Thoracic aorta (tissue), 2 donors: ENCODE results near the gene GNGT2. TPM values are rescaled to one million over a fixed set of nuclear protein-coding genes. Genes with fewer than 3 reads are reported as not detected.

Experiments
- ATAC-seq: fragments of 150-250 bp; one replicate; pipeline ENCODE4 v1.8.0; 2017; ENCODE audit warnings: low read depth; ENCODE audit not compliant: insufficient number of reproducible peaks, low FRiP score
- DNase-seq: peaks from one replicate; pipeline ENCODE4 v3.0.0-alpha.2; 2020; ENCODE audit warnings: low spot score
- H3K27ac ChIP-seq, 2 donors: fragments of 200-600 bp; sonication (generic); 1 replicate in 1 of 2; 2 replicates in 1 of 2; pipeline ENCODE4 v1.5.1; 2016; ENCODE audit warnings: mild to moderate bottlenecking in 2 of 2, moderate library complexity in 2 of 2
- H3K27me3 ChIP-seq: fragments of 200-600 bp; sonication (generic); replicated peaks from 2 replicates; pipeline ENCODE4 v1.6.0; 2016; ENCODE audit warnings: mild to moderate bottlenecking; ENCODE audit not compliant: insufficient read depth
- H3K36me3 ChIP-seq: fragments of 200-600 bp; sonication (generic); one replicate; pipeline ENCODE4 v1.5.1; 2016
- H3K4me1 ChIP-seq, 2 donors: fragments of 200-600 bp; sonication (generic); 1 replicate in 1 of 2; 2 replicates in 1 of 2; pipeline versions ENCODE4 v1.5.1 to v1.6.0; 2016; ENCODE audit warnings: low read depth in 2 of 2, mild to moderate bottlenecking in 1 of 2; ENCODE audit not compliant: control insufficient read depth in 1 of 2
- H3K4me3 ChIP-seq: fragments of 200-600 bp; sonication (generic); 2 replicates; pipeline ENCODE4 v1.5.1; 2016; ENCODE audit warnings: mild to moderate bottlenecking
- H3K9me3 ChIP-seq: fragments of 200-600 bp; sonication (generic); 2 replicates; pipeline ENCODE4 v1.5.1; 2016
- total RNA-seq, 2 donors: library from RNA; depleted of rRNA; stranded (reverse); fragments of >200 nt; gene quantifications; one replicate each; pipeline versions ENCODE4 v1.1.0 to v1.2.3, GENCODE V29; 2016
- TF ChIP-seq, protein P1 (sequence below): fragments of 200-600 bp; sonication (generic); IDR thresholded peaks from one replicate; pipeline ENCODE4 v1.5.1; 2019; ENCODE audit warnings: antibody characterized with exemption

GNGT2 gene
- total RNA-seq, 2 donors from 2014 or later: 3.1 TPM; not detected in 1

DNA sequence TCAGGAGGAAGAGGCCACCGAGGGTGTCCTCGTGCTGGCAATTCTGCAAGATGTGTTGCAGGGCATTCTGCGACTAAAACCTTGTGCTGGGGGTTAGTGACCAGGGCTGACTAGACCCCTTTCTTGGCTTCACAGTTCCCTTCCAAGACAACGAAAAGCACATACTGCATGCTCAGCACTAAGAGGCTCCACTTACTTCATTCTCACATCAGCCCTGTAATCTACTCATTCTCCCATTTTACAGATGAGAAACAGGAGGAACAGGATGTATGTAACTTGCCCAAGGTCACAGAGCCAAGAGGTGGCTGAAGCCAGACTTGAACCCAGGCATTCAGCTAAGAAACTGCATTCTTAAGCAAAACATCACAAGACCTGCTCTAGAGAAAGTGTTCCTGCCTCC lies 25.5 kb upstream of the GNGT2 start:
- H3K9me3 ChIP-seq: no peaks in the 10 kb centered on the region
- TF ChIP-seq, protein P1, sequence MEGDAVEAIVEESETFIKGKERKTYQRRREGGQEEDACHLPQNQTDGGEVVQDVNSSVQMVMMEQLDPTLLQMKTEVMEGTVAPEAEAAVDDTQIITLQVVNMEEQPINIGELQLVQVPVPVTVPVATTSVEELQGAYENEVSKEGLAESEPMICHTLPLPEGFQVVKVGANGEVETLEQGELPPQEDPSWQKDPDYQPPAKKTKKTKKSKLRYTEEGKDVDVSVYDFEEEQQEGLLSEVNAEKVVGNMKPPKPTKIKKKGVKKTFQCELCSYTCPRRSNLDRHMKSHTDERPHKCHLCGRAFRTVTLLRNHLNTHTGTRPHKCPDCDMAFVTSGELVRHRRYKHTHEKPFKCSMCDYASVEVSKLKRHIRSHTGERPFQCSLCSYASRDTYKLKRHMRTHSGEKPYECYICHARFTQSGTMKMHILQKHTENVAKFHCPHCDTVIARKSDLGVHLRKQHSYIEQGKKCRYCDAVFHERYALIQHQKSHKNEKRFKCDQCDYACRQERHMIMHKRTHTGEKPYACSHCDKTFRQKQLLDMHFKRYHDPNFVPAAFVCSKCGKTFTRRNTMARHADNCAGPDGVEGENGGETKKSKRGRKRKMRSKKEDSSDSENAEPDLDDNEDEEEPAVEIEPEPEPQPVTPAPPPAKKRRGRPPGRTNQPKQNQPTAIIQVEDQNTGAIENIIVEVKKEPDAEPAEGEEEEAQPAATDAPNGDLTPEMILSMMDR: no peak
- H3K27me3 ChIP-seq: no peaks in the 10 kb centered on the region
- H3K4me1 ChIP-seq: peaks cover 0 to 5% of the 10 kb centered on the region in 2 donors
- no peak overlapping the region for H3K4me3 ChIP-seq
- DNase-seq (no peak), ATAC-seq (no peak)
- no peaks in the 10 kb centered on the region for H3K36me3 ChIP-seq
- H3K27ac ChIP-seq: no peak overlapping the region

DNA sequence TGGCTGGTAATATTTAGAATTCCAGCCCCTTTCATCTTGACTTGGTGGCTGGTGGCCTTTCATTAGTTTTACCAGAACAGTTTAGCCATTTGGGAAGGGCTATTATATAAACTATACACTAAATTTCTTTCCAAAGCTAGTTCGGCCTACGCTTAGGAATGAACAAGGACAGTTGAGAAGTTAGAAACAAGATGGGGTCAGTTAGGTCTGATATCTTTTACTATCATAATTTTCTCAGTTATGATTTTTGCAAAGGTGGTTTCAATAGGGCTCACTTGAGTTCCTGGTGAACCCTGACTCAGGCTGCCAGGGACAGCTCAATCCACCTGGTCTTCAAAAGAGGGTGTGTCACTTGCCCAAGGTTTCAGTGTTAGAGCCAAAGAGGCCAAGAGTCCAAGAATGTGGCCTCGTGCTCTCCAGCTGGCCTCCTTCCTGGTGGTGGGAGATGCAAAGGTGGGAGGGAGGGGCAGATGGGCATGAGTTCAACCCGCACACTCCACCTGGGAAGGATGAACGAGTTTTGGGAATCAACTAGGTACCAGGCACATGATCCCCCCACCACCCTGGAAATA lies 24.2 kb upstream of the GNGT2 start:
- H3K4me1 ChIP-seq: peaks cover 6 to 18% of the 10 kb centered on the region in 2 donors
- H3K27me3 ChIP-seq: no peaks in the 10 kb centered on the region
- no peaks in the 10 kb centered on the region for H3K36me3 ChIP-seq
- no peak for ATAC-seq
- no peak overlapping the region for H3K27ac ChIP-seq
- no peak overlapping the region for H3K4me3 ChIP-seq
- TF ChIP-seq, protein P1: no peak
- no peak for DNase-seq
- no peaks in the 10 kb centered on the region for H3K9me3 ChIP-seq

DNA sequence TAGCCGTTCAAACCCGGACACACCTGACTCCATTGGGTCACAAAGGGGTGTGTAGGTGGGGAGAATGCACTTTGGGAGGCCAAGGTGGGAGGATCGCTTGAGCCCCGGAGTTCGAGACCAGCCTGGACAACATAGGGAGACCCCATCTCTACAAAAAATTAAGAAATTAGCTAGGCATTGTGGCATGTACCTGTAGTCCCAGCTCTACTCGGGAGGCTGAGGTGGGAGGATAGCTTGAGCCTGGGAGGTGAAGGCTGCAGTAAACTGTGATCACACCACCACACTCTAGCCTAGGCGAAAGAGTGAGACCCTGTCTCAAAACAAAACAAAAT lies 21.2 kb upstream of the GNGT2 start:
- ATAC-seq: no peak
- DNase-seq: no peak
- Histone ChIP-seq H3K4me1 (peaks cover 6 to 18% of the 10 kb centered on the region in 2 donors), H3K27me3 (no peaks in the 10 kb centered on the region), H3K27ac (no peak overlapping the region), H3K4me3 (no peak overlapping the region), H3K36me3 (no peaks in the 10 kb centered on the region), H3K9me3 (no peaks in the 10 kb centered on the region)
- TF ChIP-seq, protein P1: no peak

DNA sequence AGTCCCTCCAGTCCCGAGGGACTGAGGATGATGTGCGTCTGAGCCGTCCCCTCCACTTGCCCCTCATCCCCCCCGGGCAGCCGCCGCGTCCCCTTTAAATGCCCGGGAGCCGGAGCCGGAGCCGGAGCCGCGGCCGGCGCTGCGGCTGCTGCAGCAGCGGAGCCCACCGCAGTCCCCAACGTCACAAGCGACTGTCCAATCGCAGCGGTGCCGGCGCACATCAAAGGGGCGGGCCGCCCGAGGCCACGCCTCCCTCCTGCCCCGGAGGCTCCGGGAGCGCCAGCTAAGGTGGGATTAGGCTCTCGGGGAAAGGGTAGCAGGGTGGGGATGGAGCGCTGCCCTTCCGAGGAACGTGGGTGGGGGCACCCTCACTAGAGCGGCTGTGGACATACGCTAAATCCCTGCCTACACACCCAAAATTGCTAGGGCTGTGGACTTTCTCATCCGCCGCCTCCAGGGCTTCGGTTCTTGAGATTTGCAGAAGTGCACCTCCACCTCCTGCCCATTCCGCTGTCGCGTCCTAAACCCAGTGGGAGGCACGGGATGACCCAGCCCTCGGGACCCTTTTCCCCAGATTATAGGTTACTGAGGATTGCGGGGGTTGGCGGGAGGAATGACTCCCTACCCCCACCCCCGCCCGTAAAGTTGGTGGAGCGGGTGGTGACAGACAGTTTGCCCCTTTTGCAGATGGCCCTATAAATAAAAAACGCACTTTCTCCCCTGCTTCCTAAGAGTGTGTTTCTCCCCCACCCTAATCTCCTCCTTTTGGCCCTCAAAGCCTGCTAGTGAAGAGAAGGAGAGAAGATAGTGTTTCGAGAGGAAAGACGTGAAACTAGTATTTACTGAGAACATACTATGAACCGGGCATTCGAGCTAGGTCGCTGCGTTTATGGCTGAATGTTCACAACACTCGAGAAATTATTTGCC lies 20.5 kb upstream of the GNGT2 start, which contains the start of gene PHOSPHO1:
PHOSPHO1 (minus strand) TSS at position 152 of the 927 bp plus-strand sequence. CDS start 4,096 bp downstream, outside the sequence.
- Histone ChIP-seq H3K27me3 (no peaks in the 10 kb centered on the region), H3K9me3 (no peaks in the 10 kb centered on the region), H3K4me1 (peaks cover 6 to 18% of the 10 kb centered on the region in 2 donors), H3K36me3 (no peaks in the 10 kb centered on the region), H3K4me3 (peak within 1 kb of the TSS; percentile 76), H3K27ac (no peak within 1 kb of the TSS)
- ATAC-seq (peak; percentile 27), DNase-seq (no peak)
- TF ChIP-seq, protein P1: no peak

DNA sequence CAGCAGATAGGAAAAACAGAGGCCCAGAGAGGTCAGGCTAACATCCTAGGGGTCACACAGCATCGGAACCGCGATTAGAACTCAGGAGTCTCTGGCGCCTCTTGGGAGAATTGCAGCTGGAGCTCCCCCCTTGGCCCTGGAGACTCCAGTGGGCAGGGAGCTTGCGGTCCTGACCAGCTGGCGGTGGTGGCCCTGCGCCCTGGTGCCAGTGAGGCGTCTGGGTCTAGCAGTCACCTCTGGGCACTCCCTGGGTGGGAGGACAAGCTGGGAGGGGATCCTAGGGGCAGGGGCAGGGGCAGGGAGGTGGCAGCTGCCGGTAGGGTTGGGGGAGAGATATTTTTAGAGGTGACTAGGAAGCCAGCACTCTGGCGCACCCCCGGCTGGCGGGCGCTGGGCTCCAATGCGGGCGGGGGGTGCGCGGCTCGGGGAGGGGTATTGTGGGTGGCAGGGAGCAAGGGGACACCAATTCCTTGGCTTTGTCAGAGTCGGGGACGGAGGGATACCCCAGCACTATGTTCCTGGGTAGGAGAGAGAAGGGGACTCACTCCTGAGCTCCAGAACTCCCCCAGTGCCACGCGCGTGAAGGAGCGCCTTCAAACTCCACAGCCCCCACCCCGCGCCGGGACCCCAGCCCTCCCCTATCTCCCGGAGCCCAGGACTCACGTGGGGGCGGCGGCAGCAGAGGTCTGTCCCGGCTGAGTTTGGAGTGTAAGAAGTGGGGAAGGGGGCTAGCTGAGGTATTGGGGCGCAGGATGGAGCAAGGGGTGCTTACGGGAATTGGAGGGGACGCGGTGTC lies 19.6 kb upstream of the GNGT2 start:
- Histone ChIP-seq H3K36me3 (no peaks in the 10 kb centered on the region), H3K27ac (no peak overlapping the region), H3K9me3 (no peaks in the 10 kb centered on the region), H3K27me3 (peaks cover 6% of the 10 kb centered on the region), H3K4me1 (peaks cover 6 to 19% of the 10 kb centered on the region in 2 donors), H3K4me3 (peak overlapping the region; percentile 76)
- TF ChIP-seq, protein P1: no peak
- ATAC-seq (no peak), DNase-seq (no peak)
